ENCODE results near the gene OAS3.

DNA sequence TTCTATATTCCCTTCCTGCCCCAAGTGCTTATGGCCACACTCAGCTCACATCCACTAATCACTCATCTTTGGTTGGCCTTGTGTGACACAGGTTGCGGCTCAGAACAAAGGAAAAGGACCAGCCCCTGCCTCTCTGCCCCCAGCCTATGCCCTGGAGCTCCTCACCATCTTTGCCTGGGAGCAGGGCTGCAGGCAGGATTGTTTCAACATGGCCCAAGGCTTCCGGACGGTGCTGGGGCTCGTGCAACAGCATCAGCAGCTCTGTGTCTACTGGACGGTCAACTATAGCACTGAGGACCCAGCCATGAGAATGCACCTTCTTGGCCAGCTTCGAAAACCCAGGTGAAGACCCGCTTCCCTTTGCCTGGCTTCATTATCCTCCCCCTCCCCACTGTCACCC lies 24.3 kb downstream of the OAS3 start:
- TF ChIP-seq, protein P1, sequence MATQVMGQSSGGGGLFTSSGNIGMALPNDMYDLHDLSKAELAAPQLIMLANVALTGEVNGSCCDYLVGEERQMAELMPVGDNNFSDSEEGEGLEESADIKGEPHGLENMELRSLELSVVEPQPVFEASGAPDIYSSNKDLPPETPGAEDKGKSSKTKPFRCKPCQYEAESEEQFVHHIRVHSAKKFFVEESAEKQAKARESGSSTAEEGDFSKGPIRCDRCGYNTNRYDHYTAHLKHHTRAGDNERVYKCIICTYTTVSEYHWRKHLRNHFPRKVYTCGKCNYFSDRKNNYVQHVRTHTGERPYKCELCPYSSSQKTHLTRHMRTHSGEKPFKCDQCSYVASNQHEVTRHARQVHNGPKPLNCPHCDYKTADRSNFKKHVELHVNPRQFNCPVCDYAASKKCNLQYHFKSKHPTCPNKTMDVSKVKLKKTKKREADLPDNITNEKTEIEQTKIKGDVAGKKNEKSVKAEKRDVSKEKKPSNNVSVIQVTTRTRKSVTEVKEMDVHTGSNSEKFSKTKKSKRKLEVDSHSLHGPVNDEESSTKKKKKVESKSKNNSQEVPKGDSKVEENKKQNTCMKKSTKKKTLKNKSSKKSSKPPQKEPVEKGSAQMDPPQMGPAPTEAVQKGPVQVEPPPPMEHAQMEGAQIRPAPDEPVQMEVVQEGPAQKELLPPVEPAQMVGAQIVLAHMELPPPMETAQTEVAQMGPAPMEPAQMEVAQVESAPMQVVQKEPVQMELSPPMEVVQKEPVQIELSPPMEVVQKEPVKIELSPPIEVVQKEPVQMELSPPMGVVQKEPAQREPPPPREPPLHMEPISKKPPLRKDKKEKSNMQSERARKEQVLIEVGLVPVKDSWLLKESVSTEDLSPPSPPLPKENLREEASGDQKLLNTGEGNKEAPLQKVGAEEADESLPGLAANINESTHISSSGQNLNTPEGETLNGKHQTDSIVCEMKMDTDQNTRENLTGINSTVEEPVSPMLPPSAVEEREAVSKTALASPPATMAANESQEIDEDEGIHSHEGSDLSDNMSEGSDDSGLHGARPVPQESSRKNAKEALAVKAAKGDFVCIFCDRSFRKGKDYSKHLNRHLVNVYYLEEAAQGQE (IDR thresholded peaks at IDR 0.05; ENCODE audit: insufficient replicate concordance, low read depth): no peak
- TF ChIP-seq, protein P2, sequence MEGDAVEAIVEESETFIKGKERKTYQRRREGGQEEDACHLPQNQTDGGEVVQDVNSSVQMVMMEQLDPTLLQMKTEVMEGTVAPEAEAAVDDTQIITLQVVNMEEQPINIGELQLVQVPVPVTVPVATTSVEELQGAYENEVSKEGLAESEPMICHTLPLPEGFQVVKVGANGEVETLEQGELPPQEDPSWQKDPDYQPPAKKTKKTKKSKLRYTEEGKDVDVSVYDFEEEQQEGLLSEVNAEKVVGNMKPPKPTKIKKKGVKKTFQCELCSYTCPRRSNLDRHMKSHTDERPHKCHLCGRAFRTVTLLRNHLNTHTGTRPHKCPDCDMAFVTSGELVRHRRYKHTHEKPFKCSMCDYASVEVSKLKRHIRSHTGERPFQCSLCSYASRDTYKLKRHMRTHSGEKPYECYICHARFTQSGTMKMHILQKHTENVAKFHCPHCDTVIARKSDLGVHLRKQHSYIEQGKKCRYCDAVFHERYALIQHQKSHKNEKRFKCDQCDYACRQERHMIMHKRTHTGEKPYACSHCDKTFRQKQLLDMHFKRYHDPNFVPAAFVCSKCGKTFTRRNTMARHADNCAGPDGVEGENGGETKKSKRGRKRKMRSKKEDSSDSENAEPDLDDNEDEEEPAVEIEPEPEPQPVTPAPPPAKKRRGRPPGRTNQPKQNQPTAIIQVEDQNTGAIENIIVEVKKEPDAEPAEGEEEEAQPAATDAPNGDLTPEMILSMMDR (IDR thresholded peaks at IDR 0.05; ENCODE audit: insufficient read depth, low read length): no peak
- TF ChIP-seq POLR2AphosphoS5 (IDR thresholded peaks at IDR 0.05; ENCODE audit: low read depth) (no peak), SPI1 (IDR thresholded peaks at IDR 0.05; ENCODE audit: borderline replicate concordance, low read depth) (no peak)

All from HL-60 (cell line).